IPS DF 19.7 (cell line): ENCODE data around the gene SPG11.
"Not testable (repeated sequence)": the region's sequence is repeated elsewhere in the genome, so short reads cannot be mapped to it uniquely, and the experiment has no call there.

Source experiments
- DNase-seq: peaks from one replicate; pipeline ENCODE4 v3.0.0-alpha.2; 2013; ENCODE audit warnings: low read depth, low spot score

SPG11 gene

GRCh38 chr15:44663410-44664308 lies at the start of gene SPG11:
TSS of gene SPG11 (minus strand) at chr15:44663662. CDS start at chr15:44663647, 15 bp downstream.
- DNase-seq = peak; percentile 88

- no peak for DNase-seq
Measured at GRCh38 chr15:44712346-44713005, 49.0 kb upstream of the SPG11 start.

GRCh38 chr15:44711743-44712345 lies 48.4 kb upstream of the SPG11 start:
- DNase-seq = no peak

GRCh38 chr15:44711096-44711742 lies 47.8 kb upstream of the SPG11 start, which contains the start of the genes B2M and PATL2:
TSS of gene B2M (plus strand) at chr15:44711517. CDS start at chr15:44711547, 30 bp downstream.
TSS of gene PATL2 (minus strand) at chr15:44711323. CDS start at chr15:44676490, 34,833 bp downstream.
- peak; percentile 72 for DNase-seq

- DNase-seq = no peak
Measured at GRCh38 chr15:44710236-44711095, 47.0 kb upstream of the SPG11 start.

GRCh38 chr15:44706946-44707636 lies 43.6 kb upstream of the SPG11 start:
- no peak for DNase-seq

GRCh38 chr15:44706401-44706800 lies 42.9 kb upstream of the SPG11 start:
- DNase-seq = no peak

GRCh38 chr15:44705986-44706385 lies 42.5 kb upstream of the SPG11 start:
- no peak for DNase-seq

GRCh38 chr15:44700676-44701075 lies 37.2 kb upstream of the SPG11 start:
- DNase-seq = not testable (repeated sequence)

- no peak for DNase-seq
Measured at GRCh38 chr15:44698641-44699040, 35.2 kb upstream of the SPG11 start.

GRCh38 chr15:44697014-44697413 lies 33.6 kb upstream of the SPG11 start:
- DNase-seq = no peak

- DNase-seq = no peak
Measured at GRCh38 chr15:44695294-44695693, 31.8 kb upstream of the SPG11 start.

GRCh38 chr15:44694416-44694815 lies 31.0 kb upstream of the SPG11 start:
- no peak for DNase-seq

- no peak for DNase-seq
Measured at GRCh38 chr15:44692659-44693058, 29.2 kb upstream of the SPG11 start.

GRCh38 chr15:44690245-44690644 lies 26.8 kb upstream of the SPG11 start:
- not testable (repeated sequence) for DNase-seq

GRCh38 chr15:44689318-44689717 lies 25.9 kb upstream of the SPG11 start:
- DNase-seq = not testable (repeated sequence)

- DNase-seq = peak; percentile 74
Measured at GRCh38 chr15:44682809-44683682, 19.6 kb upstream of the SPG11 start.

- no peak for DNase-seq
Measured at GRCh38 chr15:44682211-44682610, 18.7 kb upstream of the SPG11 start.

- no peak for DNase-seq
Measured at GRCh38 chr15:44676676-44677075, 13.2 kb upstream of the SPG11 start.
